Smooth muscle cell (in vitro differentiated cells): Measurements from ENCODE around the gene TMTC2. TPM values are rescaled to one million over a fixed set of nuclear protein-coding genes. Genes with fewer than 3 reads are reported as not detected.

Source experiments
- DNase-seq: peaks from one replicate; lab custom pipeline; 2025; ENCODE audit not compliant: unreplicated experiment; lab: John Stamatoyannopoulos, UW
- H2AFZ ChIP-seq: fragments of 200-600 bp; sonication (generic); 2 replicates; pipeline ENCODE4 v1.6.0; 2016; ENCODE audit warnings: antibody characterized with exemption, low read depth, mild to moderate bottlenecking
- H3F3A ChIP-seq: fragments of 200-600 bp; sonication (generic); 2 replicates; pipeline ENCODE4 v1.6.0; 2017; ENCODE audit warnings: antibody characterized with exemption, low read depth
- H3K27ac ChIP-seq: fragments of 200-600 bp; sonication (generic); 2 replicates; pipeline ENCODE4 v1.5.1; 2016; ENCODE audit warnings: low read depth, mild to moderate bottlenecking
- H3K27me3 ChIP-seq: fragments of 200-600 bp; sonication (generic); 2 replicates; pipeline ENCODE4 v1.6.1; 2016; ENCODE audit warnings: low read depth, mild to moderate bottlenecking
- H3K36me3 ChIP-seq: fragments of 200-600 bp; sonication (generic); 2 replicates; pipeline ENCODE4 v1.5.1; 2016; ENCODE audit warnings: low read depth
- H3K4me1 ChIP-seq: fragments of 200-600 bp; sonication (generic); 2 replicates; pipeline ENCODE4 v1.5.1; 2016; ENCODE audit warnings: low read depth
- H3K4me2 ChIP-seq: fragments of 200-600 bp; sonication (generic); 2 replicates; pipeline ENCODE4 v1.6.0; 2016; ENCODE audit warnings: mild to moderate bottlenecking
- H3K4me3 ChIP-seq: fragments of 200-600 bp; sonication (generic); 2 replicates; pipeline ENCODE4 v1.5.1; 2016; ENCODE audit warnings: mild to moderate bottlenecking
- H3K79me2 ChIP-seq: fragments of 200-600 bp; sonication (generic); 2 replicates; pipeline ENCODE4 v1.6.0; 2016; ENCODE audit warnings: low read depth, mild to moderate bottlenecking
- H3K9ac ChIP-seq: fragments of 200-600 bp; sonication (generic); 2 replicates; pipeline ENCODE4 v1.6.0; 2016; ENCODE audit warnings: low read depth
- H3K9me3 ChIP-seq: fragments of 200-600 bp; sonication (generic); replicated peaks from 2 replicates; pipeline ENCODE4 v1.5.1; 2016; ENCODE audit warnings: low read depth
- H4K20me1 ChIP-seq: fragments of 200-600 bp; sonication (generic); 2 replicates; pipeline ENCODE4 v1.6.0; 2016; ENCODE audit warnings: low read depth
- WGBS: methylation state at CpG from one replicate; pipeline ENCODE4 v1.1.7; 2016; ENCODE audit warnings: low lambda C conversion rate; 5-methylcytosine and 5-hydroxymethylcytosine counted together
- polyA plus RNA-seq: library from polyadenylated mRNA; unstranded; fragments of >200 nt; fragmentation: Nextera tagmentation; extraction: Ambion mirVana; gene quantifications from 2 replicates; pipeline ENCODE4 v1.2.1, GENCODE V29; 2016
- total RNA-seq: library from RNA; depleted of rRNA; stranded (reverse); fragments of >200 nt; gene quantifications from 2 replicates; pipeline ENCODE4 v1.2.3, GENCODE V29; 2014
- TF ChIP-seq, protein P1 (sequence below): fragments of 200-600 bp; sonication (generic); IDR thresholded peaks from 2 replicates; pipeline ENCODE4 v1.5.1; 2017; ENCODE audit warnings: borderline replicate concordance, mild to moderate bottlenecking, antibody characterized with exemption; ENCODE audit not compliant: insufficient read depth, poor library complexity, severe bottlenecking

TMTC2 gene
- total and polyA plus RNA-seq, 2 experiments from 2014 or later, result 0.71 to 10.6 TPM

- H3K4me2 ChIP-seq, result no peak overlapping the region
Observed at GRCh38 chr12:82926630-82927029, 239.9 kb downstream of the TMTC2 start.

DNA sequence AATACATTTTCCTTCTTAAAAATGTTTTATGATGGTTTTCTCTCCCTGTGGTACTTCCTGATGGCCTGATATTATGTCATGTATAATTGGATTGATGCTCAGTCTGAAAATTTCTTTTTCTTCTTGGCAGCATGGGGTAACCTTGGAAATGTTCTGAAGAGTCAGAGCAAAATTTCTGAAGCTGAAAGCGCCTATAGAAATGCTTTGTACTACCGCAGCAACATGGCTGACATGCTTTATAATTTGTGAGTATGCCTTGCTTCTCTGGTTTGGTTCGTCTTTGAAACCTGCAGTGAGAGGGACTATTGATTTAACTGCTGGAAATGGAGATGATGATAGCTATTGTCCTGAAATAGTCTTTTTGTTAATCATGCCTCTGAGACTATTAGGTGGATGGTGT, 243.6 kb downstream of the TMTC2 start:
- DNase-seq, result no peak
- H3K4me2 ChIP-seq, result no peak overlapping the region
- TF ChIP-seq, protein P1, sequence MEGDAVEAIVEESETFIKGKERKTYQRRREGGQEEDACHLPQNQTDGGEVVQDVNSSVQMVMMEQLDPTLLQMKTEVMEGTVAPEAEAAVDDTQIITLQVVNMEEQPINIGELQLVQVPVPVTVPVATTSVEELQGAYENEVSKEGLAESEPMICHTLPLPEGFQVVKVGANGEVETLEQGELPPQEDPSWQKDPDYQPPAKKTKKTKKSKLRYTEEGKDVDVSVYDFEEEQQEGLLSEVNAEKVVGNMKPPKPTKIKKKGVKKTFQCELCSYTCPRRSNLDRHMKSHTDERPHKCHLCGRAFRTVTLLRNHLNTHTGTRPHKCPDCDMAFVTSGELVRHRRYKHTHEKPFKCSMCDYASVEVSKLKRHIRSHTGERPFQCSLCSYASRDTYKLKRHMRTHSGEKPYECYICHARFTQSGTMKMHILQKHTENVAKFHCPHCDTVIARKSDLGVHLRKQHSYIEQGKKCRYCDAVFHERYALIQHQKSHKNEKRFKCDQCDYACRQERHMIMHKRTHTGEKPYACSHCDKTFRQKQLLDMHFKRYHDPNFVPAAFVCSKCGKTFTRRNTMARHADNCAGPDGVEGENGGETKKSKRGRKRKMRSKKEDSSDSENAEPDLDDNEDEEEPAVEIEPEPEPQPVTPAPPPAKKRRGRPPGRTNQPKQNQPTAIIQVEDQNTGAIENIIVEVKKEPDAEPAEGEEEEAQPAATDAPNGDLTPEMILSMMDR, result no peak
- H4K20me1 ChIP-seq, result no peaks in the 10 kb centered on the region
- H3K9me3 ChIP-seq, result no peaks in the 10 kb centered on the region
- H3K9ac ChIP-seq, result no peak overlapping the region
- no peaks in the 10 kb centered on the region for H3K36me3 ChIP-seq
- H3K79me2 ChIP-seq, result no peaks in the 10 kb centered on the region
- peaks cover 7% of the 10 kb centered on the region for H3K4me1 ChIP-seq
- H3K4me3 ChIP-seq, result no peak overlapping the region
- H3K27ac ChIP-seq, result no peak overlapping the region
- no peak overlapping the region for H2AFZ ChIP-seq
- H3F3A ChIP-seq, result peaks cover 4% of the 10 kb centered on the region
- 84% methylated on average over 3 of the region's 3 CpGs for WGBS
- no peaks in the 10 kb centered on the region for H3K27me3 ChIP-seq

More at GRCh38 chr12:82926630-82927029, 239.9 kb downstream of the TMTC2 start:
- H3K9ac ChIP-seq, result no peak overlapping the region
- H3K27ac ChIP-seq, result no peak overlapping the region
- H3K36me3 ChIP-seq, result no peaks in the 10 kb centered on the region
- peaks cover 4% of the 10 kb centered on the region for H3F3A ChIP-seq
- no peaks in the 10 kb centered on the region for H3K27me3 ChIP-seq
- no peaks in the 10 kb centered on the region for H3K79me2 ChIP-seq
- H3K4me3 ChIP-seq, result no peak overlapping the region
- DNase-seq, result no peak
- WGBS, result 44% methylated on average over 3 of the region's 3 CpGs
- H3K9me3 ChIP-seq, result no peaks in the 10 kb centered on the region
- peaks cover 4% of the 10 kb centered on the region for H3K4me1 ChIP-seq
- TF ChIP-seq, protein P1, result no peak
- H2AFZ ChIP-seq, result no peak overlapping the region
- no peaks in the 10 kb centered on the region for H4K20me1 ChIP-seq

GRCh38 chr12:82931349-82932116, 244.8 kb downstream of the TMTC2 start:
- no peaks in the 10 kb centered on the region for H3K9me3 ChIP-seq
- peaks cover 2% of the 10 kb centered on the region for H3F3A ChIP-seq
- no peaks in the 10 kb centered on the region for H3K36me3 ChIP-seq
- no peaks in the 10 kb centered on the region for H3K79me2 ChIP-seq
- no peaks in the 10 kb centered on the region for H4K20me1 ChIP-seq
- H3K9ac ChIP-seq, result no peak overlapping the region
- WGBS, result 46% methylated on average over 5 of the region's 5 CpGs
- peak overlapping the region; percentile 7 for H2AFZ ChIP-seq
- H3K4me2 ChIP-seq, result peak overlapping the region; percentile 60
- peaks cover 7% of the 10 kb centered on the region for H3K4me1 ChIP-seq
- TF ChIP-seq, protein P1, result no peak
- H3K4me3 ChIP-seq, result no peak overlapping the region
- H3K27ac ChIP-seq, result peak overlapping the region; percentile 57
- no peaks in the 10 kb centered on the region for H3K27me3 ChIP-seq
- no peak for DNase-seq

- no peak for DNase-seq
- H4K20me1 ChIP-seq, result no peaks in the 10 kb centered on the region
- H2AFZ ChIP-seq, result no peak overlapping the region
- H3K27me3 ChIP-seq, result no peaks in the 10 kb centered on the region
- H3K4me3 ChIP-seq, result no peak overlapping the region
- H3K27ac ChIP-seq, result no peak overlapping the region
- no peaks in the 10 kb centered on the region for H3K36me3 ChIP-seq
- no peaks in the 10 kb centered on the region for H3K4me1 ChIP-seq
- no peaks in the 10 kb centered on the region for H3K9me3 ChIP-seq
- no peaks in the 10 kb centered on the region for H3F3A ChIP-seq
- 40% methylated on average over 2 of the region's 2 CpGs for WGBS
- no peak overlapping the region for H3K9ac ChIP-seq
- no peak overlapping the region for H3K4me2 ChIP-seq
- TF ChIP-seq, protein P1, result no peak
- no peaks in the 10 kb centered on the region for H3K79me2 ChIP-seq
Observed at GRCh38 chr12:82937151-82937550, 250.4 kb downstream of the TMTC2 start.
